C4-2B (cell line): ENCODE data around the gene KCNJ10.

Experiments
- H3K27ac ChIP-seq: fragments of 450-650 bp; 2 replicates; pipeline ENCODE4 v1.5.1; 2017
- ZFX ChIP-seq: fragments of 450-650 bp; IDR thresholded peaks from 2 replicates; pipeline ENCODE4 v1.6.1; 2017
- TF ChIP-seq, protein P1 (sequence below): fragments of 450-650 bp; conservative IDR thresholded peaks from 2 replicates; pipeline ENCODE4 v1.5.1; 2017; ENCODE audit warnings: mild to moderate bottlenecking

The KCNJ10 gene

DNA sequence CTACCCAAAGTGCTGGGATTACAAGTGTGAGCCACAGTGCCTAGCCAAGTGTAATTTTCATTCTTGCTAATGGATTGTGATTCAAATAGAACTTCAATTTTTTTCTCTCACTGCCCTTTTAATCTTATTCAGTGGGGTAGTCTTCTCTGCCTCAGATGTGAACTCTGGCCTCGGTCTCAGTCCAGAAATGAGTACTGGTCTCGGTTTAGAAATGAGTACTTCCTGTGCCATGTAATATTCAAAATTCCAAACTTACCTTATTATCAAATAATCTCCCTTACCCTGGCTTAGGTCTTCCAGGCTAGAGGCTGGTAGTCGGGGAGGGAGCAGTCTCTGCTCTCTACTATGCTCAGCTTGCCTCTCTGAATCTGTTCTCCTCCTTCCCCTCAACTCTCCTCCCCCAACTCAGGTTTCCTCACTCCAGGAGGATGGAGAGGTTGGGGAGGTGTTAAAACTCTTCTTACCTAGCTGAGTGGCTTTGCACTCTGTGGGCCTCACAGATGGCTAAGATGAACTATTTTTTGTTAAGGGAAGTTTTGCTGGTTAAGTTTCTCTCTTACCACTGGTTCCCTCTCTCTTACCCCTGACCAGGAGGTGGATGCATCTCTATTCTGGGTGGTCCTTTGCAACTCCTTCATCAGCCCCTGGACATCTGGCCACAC lies 111.1 kb downstream of the KCNJ10 start:
- TF ChIP-seq, protein P1, sequence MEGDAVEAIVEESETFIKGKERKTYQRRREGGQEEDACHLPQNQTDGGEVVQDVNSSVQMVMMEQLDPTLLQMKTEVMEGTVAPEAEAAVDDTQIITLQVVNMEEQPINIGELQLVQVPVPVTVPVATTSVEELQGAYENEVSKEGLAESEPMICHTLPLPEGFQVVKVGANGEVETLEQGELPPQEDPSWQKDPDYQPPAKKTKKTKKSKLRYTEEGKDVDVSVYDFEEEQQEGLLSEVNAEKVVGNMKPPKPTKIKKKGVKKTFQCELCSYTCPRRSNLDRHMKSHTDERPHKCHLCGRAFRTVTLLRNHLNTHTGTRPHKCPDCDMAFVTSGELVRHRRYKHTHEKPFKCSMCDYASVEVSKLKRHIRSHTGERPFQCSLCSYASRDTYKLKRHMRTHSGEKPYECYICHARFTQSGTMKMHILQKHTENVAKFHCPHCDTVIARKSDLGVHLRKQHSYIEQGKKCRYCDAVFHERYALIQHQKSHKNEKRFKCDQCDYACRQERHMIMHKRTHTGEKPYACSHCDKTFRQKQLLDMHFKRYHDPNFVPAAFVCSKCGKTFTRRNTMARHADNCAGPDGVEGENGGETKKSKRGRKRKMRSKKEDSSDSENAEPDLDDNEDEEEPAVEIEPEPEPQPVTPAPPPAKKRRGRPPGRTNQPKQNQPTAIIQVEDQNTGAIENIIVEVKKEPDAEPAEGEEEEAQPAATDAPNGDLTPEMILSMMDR, result no peak
- TF ChIP-seq ZFX, result no peak
- no peak overlapping the region; the same call in 1 of the 2 replicates for H3K27ac ChIP-seq

DNA sequence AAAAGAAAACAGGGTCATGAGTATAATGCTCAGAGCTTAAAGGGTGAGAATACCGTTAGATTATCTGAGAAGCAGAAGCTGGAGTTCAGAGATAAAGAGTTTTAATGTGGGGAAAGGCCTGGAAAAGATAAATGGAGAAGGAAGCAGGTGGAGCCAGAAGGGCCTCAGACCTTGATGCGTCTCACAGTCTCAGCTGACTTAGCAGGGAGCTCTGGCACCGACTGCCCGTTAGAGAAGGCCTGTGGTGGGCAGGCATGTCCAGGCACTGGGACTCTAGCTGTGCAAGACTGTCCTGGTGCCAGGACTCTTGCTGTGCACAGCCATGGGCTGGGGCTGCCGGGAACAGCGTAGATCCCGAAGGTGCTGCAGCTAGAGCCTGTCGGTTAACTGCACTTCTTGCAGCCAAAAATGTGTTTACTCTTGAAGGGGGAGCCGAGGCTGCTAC lies 112.1 kb downstream of the KCNJ10 start:
- no peak for TF ChIP-seq ZFX
- TF ChIP-seq, protein P1, result no peak
- no peak overlapping the region; the same call in 1 of the 2 replicates for H3K27ac ChIP-seq

- H3K27ac ChIP-seq, result no peak overlapping the region
- TF ChIP-seq ZFX, result no peak
- TF ChIP-seq, protein P1, result no peak
Observed at GRCh38 chr1:159955456-159955855, 114.5 kb downstream of the KCNJ10 start.

DNA sequence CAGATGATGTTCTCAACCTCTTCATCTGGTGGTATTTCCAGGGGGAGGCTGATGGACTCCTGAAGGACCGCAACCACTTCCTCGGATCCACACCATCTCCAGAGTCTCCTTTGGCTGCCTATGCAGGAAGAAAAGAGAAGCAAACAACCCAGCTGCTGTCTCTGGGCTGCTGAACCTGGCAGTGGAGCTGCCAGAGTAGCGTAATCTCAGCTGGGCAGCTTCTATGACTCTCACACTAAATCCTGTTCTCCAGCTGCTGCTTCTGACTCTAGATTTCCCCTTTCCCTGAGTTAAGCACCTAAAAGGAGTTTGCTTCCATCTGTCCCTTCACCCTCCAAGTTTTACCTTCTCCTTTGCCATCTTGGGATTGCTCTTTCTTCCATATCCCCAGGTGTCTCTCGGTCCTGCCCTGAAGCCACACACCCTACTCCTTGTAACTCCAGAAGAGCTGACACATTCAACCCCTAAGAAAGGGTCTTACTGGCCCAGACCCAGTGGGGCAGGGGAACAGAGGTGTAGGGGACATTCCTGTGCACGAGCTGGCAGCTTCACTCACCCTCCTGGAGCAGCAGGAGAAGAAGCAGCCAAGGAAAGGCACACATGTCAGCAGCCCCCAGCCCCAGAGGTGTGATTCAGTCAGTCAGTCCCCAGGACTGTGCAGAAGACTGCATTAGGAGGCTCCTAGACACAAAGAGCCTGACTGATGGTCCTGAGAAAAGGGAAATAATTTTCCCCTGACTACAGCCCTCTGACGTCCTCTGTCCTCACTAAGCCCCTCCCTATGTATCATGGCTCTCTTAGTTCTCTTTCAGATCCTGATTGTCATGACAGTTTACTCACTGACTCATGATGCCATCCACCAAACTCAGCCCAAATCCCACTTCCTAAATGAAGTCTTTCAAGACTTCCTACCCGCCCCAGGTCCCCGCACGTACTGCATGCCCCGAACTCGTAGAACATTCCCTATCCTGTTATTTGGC lies 116.1 kb downstream of the KCNJ10 start, which contains the start of gene SLAMF9:
Gene SLAMF9, minus strand, starts transcription at position 702 of the 980 bp plus-strand sequence. Its CDS starts 100 bp downstream, at position 602.
- no peak for TF ChIP-seq ZFX
- TF ChIP-seq, protein P1, result no peak
- H3K27ac ChIP-seq, result no peak within 1 kb of the TSS

DNA sequence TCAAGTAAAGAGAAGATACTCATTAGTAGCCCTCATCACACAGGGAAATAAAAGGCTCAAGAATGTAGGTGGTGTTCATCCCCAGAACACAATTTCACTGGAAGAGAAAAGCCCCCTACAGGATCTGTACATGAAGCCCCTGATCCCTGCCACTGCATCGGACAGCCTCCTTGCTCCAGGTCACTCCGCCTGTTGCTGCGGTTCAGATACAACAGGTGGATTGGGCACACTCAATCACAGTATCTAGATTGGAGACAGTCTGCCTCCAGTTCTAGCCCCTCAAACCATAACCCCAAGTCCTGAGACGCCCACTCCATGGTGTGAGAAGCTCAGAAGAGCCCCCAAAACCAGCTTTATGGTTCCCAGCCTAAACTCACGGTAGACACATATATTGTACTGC lies 117.0 kb downstream of the KCNJ10 start:
- H3K27ac ChIP-seq, result no peak overlapping the region
- TF ChIP-seq ZFX, result no peak
- TF ChIP-seq, protein P1, result no peak

DNA sequence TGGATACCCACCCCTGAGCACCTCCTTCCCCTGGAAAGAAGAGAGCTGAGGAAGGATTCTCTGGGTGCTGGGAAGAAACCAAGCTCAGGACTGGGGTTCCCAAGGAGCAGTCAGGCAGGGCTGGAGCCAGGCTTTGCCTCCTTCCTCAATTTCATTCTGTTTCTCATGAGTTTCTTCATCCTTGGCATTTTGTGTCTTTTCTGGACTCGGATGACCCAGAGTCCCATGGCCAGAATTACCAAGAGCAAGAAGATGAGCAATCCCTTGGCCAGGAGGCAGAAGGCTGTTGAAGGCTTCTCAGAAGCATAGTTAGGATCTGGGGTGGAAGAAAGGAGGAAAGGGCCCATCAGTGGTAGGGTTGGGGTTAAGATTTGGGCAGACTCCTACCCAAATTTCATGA lies 118.4 kb downstream of the KCNJ10 start:
- TF ChIP-seq ZFX, result no peak
- TF ChIP-seq, protein P1, result no peak
- H3K27ac ChIP-seq, result no peak overlapping the region

GRCh38 chr1:159951016-159951415 lies 118.9 kb downstream of the KCNJ10 start:
- TF ChIP-seq, protein P1, result no peak
- no peak for TF ChIP-seq ZFX
- H3K27ac ChIP-seq, result no peak overlapping the region
